ENCODE measurements around the gene PIGBOS1.

DNA sequence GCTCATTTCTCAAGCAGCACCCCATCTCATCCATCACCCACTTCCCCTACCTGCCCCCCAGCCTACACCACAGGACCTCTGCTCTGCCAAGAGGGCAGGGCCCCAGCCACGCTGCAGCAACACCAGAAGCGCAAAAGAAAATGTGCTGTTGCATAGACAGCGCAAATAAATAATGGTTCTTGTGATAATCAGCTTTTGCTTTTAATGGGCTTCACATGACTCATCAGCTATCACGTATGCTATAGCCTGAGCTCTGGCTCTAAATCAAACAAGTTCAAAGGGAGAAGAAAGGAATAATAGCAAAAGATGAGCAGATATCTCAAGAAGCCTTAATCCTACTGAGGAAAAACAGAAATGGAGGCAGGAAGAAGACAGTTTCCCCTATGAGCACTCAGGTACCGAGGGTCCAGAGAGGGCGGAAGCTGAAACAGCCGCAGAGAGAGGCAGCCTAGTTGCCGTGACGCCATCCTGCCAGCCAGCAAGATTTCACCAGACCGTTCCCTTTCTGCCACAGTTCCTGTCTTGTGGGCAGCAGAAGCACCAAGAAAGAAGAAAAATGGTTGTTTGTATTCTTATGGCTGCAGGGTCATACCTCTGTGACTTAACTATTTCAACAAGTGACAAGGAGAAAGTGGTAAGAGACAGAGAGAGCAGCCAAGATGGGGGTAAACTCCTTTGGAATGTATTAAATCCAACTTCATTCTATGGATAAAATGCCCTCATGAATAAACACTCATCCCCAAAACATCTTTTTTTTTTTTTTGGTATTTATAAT lies 51.3 kb downstream of the PIGBOS1 start:
- no peak for TF ChIP-seq CTCF (IDR thresholded peaks at IDR 0.05; ENCODE audit: insufficient read depth, low read depth, low read length)
- no peak for TF ChIP-seq EZH2 (IDR thresholded peaks at IDR 0.05; ENCODE audit: insufficient read depth, low read length)

All from astrocyte (in vitro differentiated cells and primary cell).